GM18517 (cell line): Measurements from ENCODE around the gene ST3GAL5.

Experiments
- ATAC-seq: cut with Tn5 transposase; IDR thresholded peaks from one replicate; pipeline ENCODE4 v1.9.1; 2021; ENCODE audit warnings: mild to moderate bottlenecking, moderate library complexity; ENCODE audit not compliant: unreplicated experiment

ST3GAL5 gene

DNA sequence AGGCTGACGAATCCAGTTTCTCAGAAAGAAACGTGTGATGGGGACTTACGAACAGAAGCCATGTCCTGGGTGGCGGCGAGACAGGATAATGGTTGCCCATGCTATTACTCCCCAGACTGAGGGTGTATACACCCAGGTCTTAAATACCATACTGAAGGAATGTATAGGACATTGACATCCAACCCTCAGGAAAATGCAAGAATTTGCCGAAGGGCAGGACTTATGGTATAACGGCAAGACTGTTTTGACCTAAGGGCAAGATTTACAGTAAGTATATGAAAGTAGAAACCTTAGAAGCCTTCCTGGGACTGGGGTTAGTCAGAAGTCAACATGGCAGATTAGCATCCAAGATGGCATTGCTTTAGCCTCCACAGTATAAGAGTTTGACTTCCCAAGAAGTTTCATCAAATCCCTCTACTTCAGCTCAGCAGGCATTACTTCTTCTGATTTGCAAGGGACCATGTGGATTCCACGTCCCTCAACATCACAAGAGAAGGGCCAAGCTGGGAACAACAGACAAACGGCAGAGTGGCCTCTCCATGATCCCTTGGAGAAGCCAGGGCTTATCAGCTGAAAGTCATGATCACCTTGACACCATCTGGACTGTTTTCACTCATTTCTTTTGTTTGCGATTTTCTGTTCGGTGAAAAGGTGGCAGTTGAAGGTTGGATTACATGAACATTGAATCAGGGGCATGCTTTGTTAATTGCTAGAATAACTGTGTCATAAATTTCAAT lies 21.1 kb downstream of the ST3GAL5 start:
- no peak for ATAC-seq

DNA sequence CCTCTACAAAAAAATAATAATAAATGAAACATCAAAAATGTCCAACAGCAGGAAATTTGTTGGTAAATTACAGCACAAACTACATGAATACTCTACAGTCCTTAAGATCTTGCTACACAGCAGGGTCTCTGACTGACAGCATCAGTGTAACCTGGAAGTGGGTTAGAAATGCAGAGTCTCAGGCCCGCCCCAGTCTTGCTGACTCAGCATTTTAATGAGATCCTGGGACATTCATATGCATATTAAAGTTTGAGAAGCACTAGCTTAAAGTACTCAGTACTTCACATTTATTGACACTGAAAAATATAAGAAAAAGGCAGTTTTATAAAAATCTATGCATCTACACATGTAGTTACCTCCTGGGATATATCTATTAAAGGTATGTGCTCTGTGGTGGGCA lies 21.7 kb downstream of the ST3GAL5 start:
- no peak for ATAC-seq

DNA sequence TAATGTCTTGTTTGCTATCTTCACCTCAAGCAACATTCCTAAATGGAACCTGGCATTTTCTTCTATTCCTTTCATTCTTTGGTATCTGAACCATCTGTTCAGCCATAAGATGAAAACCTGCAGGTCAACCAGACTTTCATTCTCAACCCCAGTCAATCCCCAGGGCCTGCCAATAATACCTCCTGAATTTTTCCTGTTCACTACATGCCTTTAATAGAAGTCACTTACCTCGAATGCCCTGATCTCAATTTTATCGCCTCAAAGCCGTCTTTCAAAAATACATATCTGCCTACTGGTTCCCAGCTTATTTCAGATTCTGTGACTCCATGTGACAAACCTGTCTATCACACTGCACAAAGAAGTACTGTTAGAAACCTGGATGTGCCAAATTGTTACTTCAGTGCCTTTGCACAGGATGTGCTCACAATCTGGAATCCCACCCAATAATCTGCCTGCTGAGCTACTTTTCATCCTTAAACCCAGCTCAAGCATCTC lies 22.6 kb downstream of the ST3GAL5 start:
- no peak for ATAC-seq

DNA sequence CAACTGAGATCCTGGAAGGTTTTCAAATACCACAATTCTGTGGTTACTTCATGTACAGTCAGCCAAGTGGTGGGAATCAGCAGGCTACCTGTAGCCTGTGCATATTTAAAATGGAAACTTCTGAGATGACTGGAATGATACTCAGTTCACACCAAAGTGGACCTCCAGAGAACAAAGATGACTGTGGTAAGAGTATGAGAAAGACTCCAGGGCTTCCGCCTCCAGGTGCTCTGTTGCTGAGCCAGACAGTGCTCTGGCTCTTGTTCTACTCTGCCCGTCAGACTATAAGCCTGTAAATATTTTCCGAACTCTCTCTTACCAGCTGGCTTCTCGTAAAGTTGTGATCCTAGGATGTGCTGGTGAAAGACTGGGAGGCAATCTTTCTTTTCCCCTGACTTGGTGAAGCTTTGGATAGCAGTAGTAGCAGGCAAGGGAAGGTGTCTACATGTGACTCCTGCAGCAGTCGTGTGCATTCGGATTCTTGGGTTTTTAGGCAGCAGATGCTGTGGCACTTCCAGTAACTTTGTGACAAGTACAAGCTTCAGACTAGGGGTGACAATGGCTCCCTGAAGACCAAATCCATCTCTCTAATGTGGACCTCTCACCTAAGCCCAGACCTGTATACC lies 23.1 kb downstream of the ST3GAL5 start:
- ATAC-seq, result peak; percentile 57

DNA sequence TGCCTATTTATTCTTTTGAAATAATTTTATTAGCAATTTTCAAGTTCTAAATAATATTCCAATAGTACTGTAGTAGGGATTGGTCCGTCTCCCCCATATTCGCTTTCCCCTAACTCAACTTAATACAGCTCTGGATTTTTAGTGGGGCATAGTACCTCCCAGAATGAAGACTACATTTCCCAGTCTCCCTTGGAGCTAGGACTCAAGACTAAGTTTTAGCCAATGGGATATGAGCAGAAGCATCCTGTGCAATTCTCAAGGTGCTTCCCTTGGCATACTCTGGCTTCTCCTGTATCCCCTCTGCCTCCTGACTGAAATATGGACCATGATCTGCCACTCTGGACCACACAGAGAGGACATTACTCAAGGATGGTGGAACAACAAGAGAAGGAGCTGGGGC lies 24.1 kb downstream of the ST3GAL5 start:
- no peak for ATAC-seq

DNA sequence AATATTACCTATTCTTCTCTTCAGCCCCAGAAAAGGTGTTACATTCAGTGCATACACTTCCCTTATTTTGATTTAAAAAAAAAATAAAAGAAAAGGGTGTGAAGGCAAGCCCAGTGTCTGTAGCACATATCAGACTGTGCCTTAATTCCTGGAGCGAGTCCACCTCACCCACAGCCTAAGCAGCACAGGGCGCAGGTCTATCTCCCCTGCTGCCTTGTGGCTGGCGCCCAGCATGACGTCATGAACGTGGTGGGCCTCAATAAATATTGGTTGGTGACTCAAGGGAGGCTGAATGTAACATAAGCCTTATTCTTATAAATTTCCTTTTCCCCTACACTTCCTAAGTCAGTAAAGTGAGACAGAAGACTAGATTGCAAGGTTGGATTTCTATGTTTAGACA lies 26.4 kb downstream of the ST3GAL5 start:
- no peak for ATAC-seq

DNA sequence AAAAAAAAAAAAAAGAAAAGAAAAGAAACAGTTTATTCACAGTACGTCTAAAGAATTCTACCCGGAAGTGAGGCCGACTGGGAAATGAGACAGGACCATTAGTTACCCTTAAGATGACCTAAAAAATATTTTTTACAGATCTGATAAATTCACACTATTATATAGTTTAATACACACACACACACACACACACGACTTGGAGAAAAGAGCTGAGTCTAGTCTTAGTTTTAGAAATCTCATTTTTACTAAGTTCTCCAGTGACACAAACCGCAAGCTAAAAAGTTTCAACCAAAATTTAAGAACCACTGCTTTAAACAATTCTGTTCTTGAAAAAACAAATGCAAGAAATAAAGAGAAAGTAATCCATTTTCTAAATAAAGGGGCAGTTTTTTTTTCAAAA lies 27.1 kb downstream of the ST3GAL5 start:
- peak; percentile 6 for ATAC-seq

DNA sequence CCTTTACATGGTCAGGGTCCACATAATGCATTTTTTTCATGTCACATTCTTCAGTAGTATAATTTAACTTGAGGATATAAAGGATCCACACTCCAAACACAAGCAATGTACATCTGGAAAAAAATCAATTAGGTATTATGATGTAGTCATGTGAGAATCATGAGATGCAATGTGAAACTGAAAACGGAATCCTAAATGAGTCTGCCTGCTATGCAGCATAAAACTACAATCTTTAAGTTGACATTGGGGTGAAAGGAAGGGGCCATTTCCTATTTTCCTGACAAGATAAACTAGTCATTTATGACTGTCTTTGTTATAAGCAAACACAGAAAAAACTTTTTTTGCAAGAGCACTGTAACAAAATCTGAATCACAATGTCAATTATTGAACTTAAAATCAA lies 27.6 kb downstream of the ST3GAL5 start:
- peak; percentile 63 for ATAC-seq

DNA sequence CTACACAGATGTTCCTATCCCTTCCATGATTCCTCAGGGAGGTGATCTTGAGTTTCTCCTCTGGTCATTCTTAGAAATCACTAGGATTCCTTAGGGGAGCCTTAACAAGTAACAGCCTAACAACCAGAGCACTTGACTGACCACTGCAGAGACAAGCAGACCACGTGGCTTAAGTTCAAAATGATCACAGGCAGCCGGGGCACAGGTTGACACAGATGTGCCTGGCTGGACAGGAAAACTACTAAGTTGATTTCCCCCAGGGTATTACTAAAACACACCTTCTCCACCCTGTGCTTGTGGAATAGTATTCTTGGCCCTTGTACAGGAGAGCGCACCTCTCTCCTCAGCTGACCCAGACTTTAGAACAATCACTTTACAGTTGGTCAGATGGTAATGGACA lies 29.9 kb downstream of the ST3GAL5 start:
- ATAC-seq, result no peak

DNA sequence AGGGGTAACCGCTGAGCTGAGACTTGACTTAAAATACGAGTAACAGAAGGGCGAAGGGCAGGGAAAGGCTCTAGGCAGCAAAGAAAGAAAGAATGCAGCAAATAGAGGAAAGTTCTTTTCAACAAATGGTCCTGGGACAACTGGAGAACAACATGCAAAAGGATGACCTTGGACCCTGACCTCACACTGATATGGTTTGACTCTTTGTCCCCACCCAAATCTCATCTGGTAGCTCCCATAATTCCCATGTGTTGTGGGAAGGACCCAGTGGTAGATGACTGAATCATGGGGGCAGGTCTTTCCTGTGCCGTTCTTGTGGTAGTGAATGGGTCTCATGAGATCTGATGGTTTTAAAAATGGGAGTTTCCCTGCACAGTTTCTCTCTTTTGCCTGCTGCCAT lies 33.9 kb downstream of the ST3GAL5 start:
- no peak for ATAC-seq

DNA sequence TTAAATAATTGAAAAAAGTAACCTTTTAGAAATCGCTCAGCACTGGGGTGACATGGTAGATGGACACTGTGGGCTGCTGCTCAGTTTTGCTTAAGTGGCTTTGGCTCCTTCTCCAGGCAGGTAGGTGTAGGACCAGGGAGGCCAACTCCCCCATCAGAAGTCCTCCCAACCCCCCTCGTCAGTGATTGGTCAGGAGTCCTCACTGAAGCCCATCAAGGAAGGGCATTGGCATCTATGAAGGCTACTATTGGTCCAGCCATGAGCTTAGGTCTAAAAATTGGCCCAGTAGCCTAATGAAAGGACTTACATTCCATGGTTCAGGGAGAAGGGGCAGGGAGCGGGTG lies 34.7 kb downstream of the ST3GAL5 start:
- no peak for ATAC-seq

DNA sequence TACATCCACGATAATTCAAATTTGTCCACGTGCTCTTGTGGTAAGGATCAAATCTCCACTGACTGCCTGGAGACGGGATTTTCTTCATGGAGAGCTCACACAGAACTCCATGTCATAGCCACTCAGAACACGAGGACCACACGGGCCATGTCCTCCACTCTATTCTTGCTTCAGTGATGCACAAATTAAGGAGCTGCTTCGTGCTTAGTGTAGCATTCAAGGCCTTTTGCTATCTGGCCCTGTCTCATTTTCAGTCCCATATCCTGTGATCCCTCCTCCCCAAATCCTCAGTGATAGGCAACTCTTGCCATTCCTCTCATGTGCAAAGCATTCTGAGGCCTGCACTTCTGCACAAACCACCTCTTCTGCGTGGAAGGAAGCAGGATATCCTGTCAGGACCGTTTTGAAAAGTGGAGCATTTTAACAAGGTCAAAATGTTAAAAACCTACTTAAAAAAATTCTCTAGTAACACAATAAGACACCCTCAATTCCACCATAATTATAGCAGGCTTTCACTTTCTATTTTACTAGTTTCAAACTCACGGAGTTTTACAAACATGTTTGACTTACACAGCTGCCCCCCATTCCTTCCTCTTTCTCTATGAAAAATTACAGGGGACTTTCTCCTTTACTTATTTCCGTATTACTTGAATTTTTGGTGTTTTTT lies 35.2 kb downstream of the ST3GAL5 start:
- peak; percentile 63 for ATAC-seq

DNA sequence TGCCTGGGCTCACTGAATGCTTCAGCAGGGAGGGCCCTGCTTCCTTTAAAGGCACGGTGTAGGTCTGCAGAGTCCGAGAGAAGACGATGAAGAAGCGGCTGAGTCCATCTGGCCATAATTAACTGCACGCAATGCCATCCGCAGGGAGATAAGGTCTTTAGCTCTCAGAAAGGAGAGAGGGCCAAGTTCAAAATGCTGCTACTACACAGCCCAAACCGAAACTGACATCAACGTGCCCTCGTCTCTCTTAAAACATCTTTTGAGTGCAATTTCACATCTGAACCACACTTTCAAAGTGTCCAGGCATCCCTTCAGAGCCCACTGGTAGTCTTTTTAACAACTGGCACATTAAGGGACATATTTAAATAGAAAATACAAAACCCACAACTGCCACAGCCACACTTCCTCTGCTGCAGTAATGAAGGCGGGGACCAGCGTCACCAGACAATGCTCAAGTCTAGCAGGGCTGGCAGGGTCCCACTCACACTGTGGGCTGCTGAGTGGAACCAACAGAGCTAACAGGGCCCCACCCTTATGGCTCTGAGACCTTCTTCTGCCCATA lies 35.8 kb downstream of the ST3GAL5 start:
- peak; percentile 69 for ATAC-seq

DNA sequence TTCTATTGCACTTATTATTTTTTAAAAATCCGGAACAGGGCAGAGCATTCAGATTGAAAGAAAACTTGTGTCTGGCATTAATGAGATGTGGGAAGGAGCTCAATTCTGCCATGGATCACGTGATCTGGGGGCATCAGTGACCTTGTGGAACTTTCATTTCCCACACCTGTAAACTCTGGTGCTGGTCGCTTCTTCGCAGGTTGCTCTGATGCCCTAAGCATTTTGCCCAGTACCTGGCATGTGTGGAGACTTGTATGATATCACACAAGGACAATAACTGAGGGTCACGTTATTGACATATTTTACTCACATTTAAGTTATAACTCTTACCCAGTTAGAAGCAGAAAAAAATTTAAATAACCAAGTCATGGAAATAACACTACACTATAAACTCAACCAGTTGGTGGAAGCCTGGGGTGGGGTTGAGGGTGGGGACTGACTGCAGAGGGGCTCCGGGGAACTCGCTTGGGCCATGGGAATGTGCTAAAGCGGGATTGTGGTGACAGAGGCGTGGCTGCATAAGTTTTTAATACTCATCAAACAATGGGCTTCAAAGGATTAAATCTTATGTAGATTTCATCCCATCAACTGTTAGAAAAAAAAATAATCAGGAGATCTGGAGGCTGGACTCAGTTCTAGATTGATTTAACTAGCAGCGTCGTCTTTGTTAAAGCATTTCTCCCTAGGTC lies 36.5 kb downstream of the ST3GAL5 start:
- ATAC-seq, result no peak

DNA sequence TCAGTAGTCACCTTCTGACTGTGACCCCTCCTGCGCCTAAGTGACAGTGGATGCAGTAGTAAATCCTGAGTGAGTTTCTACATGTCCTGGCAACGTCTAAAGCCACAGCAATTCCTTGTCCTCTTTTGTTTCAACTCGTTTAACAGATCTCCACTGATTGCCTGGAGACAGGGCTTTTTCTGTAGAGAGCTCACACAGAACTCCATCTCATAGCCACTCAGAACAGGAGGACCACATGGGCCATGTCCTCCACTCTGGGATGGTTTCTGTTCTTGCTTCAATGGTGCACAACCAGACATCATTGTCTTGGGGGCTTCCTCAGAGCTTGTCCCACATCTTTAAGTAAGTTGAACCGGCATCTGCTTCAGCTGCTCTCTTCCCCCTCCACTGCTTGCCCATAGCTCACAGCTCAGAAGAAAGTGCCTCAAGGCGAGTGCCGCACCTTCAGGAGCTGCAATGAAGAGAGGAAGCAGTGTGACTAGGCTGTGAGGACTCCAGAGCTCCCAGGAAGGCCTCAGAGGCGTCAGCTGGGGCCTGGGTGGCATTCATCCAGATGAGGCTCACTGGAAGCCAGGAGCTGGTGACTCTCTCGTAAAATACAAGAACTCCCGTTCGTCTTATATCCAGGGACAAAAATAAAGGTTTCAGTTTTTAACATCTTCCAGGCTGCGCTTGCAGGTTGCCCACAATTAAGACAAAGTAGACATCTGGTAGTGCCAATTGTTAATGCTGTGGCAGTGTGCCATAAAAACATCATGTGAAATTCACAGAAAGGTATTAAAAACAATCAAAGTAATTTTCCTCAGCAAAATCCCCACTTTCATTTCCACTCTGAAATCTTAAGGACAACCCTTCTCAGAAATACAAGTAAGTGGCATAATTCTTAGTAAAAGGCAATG lies 37.3 kb downstream of the ST3GAL5 start:
- no peak for ATAC-seq

DNA sequence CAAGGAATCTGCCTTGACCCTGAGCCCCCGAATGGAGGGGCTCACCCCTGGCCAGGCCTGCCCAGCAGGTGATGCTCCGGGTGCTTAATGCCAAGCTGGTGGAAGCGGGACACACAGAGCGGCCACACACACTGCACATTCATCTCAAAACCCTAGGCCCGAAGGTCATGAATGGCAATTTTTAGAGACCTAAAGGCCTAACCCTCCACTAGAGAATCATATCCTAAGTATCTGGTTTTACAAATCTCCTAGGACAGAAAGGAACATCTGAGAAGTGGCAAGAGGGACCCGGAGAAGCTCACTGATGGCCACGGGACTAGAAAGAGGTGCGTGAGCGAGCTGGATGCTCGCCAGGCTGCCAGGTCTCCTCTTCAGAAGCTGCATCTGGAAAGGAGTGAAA lies 38.3 kb downstream of the ST3GAL5 start:
- no peak for ATAC-seq

DNA sequence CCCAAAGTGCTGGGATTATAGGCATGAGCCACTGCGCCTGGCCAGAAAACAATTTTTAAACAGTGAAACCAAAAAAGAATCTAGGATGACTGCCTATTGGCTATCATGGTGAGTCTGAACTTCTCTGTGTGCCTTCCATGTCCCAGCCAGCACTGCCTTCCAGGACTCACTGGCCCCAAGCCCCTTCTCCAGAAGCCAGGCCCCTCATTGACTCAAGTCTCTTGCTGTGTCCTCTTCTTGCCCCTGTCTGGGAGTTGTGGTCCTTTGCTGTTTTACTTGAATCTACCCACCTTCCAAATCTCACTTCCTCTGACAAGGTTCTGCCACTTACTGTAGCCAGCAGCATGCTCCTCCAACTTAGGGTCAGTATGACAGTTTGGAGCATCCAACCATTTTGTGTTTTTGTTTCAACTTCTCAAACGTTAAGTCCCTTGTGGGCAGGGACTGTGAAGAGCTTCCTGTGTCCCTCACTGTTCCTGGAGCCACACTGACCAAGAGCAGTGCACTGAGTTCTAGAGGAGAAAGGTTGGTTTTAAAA lies 41.7 kb downstream of the ST3GAL5 start:
- no peak for ATAC-seq

DNA sequence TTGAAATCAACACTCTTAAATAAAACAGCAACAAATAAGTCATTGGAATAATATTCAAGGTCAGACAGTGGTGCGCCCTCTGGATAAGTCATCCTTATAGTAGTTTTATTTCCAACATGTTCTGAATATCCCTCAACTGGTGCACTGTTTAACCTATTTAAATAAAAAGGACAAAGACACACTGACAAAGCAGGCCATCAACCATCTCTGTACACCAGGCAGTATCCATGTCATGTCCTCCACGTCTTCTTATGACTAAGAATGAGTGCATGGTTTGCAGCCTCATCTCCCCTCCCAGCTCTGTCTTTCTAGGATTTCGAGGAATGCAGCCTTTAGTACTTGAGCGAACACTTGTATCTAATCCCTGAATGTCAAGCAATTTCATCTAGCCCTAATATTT lies 42.4 kb downstream of the ST3GAL5 start:
- ATAC-seq, result no peak

DNA sequence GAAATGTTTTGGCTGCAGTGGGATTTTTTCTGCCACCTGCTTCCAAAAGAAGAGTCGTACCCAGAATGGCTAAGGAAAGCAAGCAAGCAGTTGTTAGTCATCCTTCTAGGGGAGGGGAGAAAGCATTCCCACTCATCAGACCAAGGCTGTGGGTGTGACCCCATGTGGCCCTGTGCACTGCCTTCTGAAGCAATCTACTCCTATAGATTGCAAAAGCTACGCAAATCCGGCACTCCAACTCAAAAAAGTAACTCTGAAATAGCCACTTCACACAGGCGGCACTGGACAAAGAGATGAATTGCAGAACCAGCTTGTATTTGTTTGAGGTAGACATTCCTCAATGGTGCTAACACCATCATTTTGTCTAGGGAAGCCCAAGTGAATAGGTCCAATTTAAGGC lies 44.3 kb downstream of the ST3GAL5 start:
- no peak for ATAC-seq

DNA sequence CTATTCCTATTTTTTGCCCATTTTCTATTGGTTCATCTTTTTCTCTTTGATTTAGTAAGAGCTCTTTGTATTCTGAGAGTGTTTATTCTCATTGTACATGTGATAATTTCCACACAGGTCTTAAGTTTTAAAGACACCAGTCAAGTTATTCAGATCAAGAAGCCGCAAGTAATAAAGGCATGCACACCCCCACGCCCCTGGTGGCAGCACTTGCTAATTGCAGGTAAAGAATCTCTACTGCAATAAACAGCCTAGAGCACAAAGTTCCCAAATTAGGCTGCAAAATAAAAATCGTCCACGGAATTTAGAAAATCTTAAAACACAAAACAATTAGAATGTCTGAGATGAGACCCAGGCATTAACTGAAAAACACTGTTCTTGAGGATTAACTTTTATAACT lies 45.2 kb downstream of the ST3GAL5 start:
- ATAC-seq, result no peak
